ENCODE data around the gene MORC1. TPM values are rescaled to one million over a fixed set of nuclear protein-coding genes. Genes with fewer than 3 reads are reported as not detected.

MORC1 gene
- total RNA-seq, 1 donor from 2014 or later = not detected

DNA sequence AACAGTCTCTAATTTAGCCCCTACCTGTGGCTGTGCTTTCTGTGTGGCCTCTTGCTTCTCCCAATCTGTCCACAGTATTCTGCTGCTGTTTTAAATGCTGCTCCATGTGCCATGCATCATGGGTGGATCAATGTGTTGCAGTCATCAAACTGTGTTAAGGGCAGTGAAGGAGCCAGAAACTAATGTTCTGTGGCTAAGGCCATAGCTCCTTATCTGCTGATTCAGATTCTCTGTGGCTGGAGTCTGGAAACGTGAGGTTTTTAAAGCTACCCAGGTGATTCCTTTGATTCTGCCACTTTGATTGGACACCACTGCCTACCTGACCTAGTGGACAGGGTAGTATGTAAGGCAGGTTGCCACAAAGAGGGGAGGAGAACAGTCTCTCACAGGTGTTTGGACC lies 44.8 kb downstream of the MORC1 start:
- no peaks in the 10 kb centered on the region for H3K9me3 Mint-ChIP-seq (ENCODE audit: unreplicated experiment)
- H3K27ac Mint-ChIP-seq (ENCODE audit: unreplicated experiment) = no peak overlapping the region
- no peaks in the 10 kb centered on the region for H3K4me1 Mint-ChIP-seq (ENCODE audit: unreplicated experiment)
- H3K4me3 Mint-ChIP-seq (ENCODE audit: unreplicated experiment) = no peak overlapping the region
- H3K27me3 Mint-ChIP-seq (ENCODE audit: unreplicated experiment) = peaks cover 39% of the 10 kb centered on the region
- H3K36me3 Mint-ChIP-seq (ENCODE audit: unreplicated experiment) = no peaks in the 10 kb centered on the region
- TF ChIP-seq, protein P1, sequence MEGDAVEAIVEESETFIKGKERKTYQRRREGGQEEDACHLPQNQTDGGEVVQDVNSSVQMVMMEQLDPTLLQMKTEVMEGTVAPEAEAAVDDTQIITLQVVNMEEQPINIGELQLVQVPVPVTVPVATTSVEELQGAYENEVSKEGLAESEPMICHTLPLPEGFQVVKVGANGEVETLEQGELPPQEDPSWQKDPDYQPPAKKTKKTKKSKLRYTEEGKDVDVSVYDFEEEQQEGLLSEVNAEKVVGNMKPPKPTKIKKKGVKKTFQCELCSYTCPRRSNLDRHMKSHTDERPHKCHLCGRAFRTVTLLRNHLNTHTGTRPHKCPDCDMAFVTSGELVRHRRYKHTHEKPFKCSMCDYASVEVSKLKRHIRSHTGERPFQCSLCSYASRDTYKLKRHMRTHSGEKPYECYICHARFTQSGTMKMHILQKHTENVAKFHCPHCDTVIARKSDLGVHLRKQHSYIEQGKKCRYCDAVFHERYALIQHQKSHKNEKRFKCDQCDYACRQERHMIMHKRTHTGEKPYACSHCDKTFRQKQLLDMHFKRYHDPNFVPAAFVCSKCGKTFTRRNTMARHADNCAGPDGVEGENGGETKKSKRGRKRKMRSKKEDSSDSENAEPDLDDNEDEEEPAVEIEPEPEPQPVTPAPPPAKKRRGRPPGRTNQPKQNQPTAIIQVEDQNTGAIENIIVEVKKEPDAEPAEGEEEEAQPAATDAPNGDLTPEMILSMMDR (IDR thresholded peaks at IDR 0.05) = no peak
- no peak for DNase-seq (ENCODE audit: extremely low spot score, unreplicated experiment)

DNA sequence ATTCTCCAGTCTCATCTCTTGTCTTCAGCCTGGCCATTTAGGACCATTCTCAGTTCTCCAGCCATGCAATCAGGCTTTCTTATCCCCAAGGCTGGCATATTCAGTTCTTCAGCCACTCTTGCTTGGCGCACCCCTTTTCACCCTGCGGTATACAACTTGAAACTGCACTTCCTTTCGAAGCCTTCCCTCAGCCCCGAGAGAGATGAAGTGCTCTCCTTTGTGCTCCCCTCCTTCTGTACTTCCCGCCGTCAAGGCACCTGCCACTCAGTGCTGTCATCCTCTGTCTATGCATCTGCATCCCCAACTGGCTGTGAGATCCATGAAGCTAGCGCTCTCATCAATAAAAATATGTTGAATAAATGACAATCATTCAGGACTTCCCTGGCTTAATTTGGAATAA lies 45.7 kb downstream of the MORC1 start:
- Mint-ChIP-seq H3K4me3 (ENCODE audit: unreplicated experiment) (no peak overlapping the region), H3K4me1 (ENCODE audit: unreplicated experiment) (no peaks in the 10 kb centered on the region), H3K9me3 (ENCODE audit: unreplicated experiment) (no peaks in the 10 kb centered on the region), H3K27me3 (ENCODE audit: unreplicated experiment) (peaks cover 37% of the 10 kb centered on the region), H3K27ac (ENCODE audit: unreplicated experiment) (no peak overlapping the region), H3K36me3 (ENCODE audit: unreplicated experiment) (no peaks in the 10 kb centered on the region)
- no peak for DNase-seq (ENCODE audit: extremely low spot score, unreplicated experiment)
- TF ChIP-seq, protein P1 (IDR thresholded peaks at IDR 0.05) = no peak

DNA sequence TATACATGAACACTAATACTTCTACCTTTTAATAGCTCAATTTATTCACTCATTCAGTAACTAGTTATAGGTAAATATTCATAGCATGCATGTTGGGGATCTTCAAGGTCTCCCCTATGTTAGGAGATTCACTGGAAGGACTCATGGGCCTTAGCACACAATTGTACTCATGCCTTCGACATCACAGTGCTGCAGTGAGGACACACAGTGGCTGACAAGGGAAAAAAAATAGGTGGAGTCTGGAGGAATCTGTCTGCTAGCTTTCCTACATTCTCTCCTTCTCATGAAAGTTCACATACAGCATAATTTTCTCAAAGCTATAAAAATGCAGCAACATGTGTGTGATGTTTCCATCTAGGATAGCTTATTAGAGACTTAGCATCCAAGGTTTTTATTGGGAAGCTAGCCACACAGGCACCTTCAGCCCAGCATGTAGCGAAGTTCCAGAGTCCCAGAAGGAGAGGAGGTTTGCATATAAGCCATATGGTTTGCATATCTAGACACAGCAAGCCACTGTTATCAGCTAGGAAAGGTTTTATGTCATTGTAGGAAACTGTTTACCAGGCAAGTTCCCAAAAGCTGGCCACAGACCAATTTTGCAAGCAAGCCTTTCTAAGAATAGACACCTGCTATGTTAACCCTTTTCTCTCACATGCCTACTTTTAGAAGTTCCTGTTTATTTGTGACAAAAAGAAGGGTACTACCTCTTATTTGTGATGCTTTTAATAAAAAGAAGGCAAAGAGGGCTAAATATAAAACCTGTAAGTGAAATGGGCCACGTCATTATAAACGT lies 46.4 kb downstream of the MORC1 start:
- Mint-ChIP-seq H3K27ac (ENCODE audit: unreplicated experiment) (no peak overlapping the region), H3K27me3 (ENCODE audit: unreplicated experiment) (peaks cover 37% of the 10 kb centered on the region), H3K36me3 (ENCODE audit: unreplicated experiment) (no peaks in the 10 kb centered on the region), H3K4me3 (ENCODE audit: unreplicated experiment) (no peak overlapping the region), H3K4me1 (ENCODE audit: unreplicated experiment) (no peaks in the 10 kb centered on the region), H3K9me3 (ENCODE audit: unreplicated experiment) (no peaks in the 10 kb centered on the region)
- no peak for DNase-seq (ENCODE audit: extremely low spot score, unreplicated experiment)
- TF ChIP-seq, protein P1 (IDR thresholded peaks at IDR 0.05) = no peak

DNA sequence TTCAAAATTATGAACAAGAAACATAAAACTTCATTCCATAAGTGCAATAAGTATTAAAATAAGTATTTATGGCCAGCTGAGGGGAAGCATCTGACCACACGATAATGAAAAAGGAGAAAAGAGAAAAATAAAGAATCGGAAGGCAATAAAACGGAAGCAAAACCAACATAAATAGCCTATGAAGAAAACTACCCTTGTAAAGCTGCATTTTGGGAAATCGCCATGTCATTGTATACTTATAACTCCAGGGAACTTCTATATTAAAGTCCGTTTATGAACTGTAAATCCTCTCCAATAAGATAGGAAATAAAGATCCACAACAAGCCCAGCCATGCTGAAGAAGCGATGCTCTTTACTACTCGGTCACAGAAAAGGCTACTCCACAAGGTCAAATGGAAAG lies 47.7 kb downstream of the MORC1 start:
- Mint-ChIP-seq H3K36me3 (ENCODE audit: unreplicated experiment) (no peaks in the 10 kb centered on the region), H3K27ac (ENCODE audit: unreplicated experiment) (no peak overlapping the region), H3K4me1 (ENCODE audit: unreplicated experiment) (no peaks in the 10 kb centered on the region), H3K9me3 (ENCODE audit: unreplicated experiment) (no peaks in the 10 kb centered on the region), H3K4me3 (ENCODE audit: unreplicated experiment) (no peak overlapping the region), H3K27me3 (ENCODE audit: unreplicated experiment) (peaks cover 35% of the 10 kb centered on the region)
- no peak for DNase-seq (ENCODE audit: extremely low spot score, unreplicated experiment)
- TF ChIP-seq, protein P1 (IDR thresholded peaks at IDR 0.05) = no peak

DNA sequence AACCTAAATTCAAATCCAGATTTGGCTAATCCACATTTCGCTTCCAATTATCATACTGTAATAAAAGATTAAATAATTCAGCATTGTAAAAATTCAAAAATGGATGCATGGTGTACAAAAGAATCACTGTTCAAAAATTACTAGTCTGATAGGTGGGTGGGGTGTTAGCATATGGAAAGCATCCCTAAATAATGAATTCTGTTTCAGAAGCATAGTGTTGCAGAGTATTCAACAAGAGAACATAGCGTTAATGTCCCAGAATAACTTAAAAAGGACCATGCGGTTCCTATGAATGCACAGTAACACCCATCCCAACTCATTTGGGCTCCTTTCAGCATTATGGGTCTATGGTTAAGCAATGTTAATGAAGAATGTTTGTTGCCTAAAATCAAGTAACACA lies 51.1 kb downstream of the MORC1 start:
- Mint-ChIP-seq H3K9me3 (ENCODE audit: unreplicated experiment) (no peaks in the 10 kb centered on the region), H3K4me1 (ENCODE audit: unreplicated experiment) (no peaks in the 10 kb centered on the region)
- TF ChIP-seq, protein P1 (IDR thresholded peaks at IDR 0.05) = no peak

More for the DNA sequence above, 51.1 kb downstream of the MORC1 start:
- no peak overlapping the region for H3K27ac Mint-ChIP-seq (ENCODE audit: unreplicated experiment)
- H3K4me3 Mint-ChIP-seq (ENCODE audit: unreplicated experiment) = no peak overlapping the region
- no peak for DNase-seq (ENCODE audit: extremely low spot score, unreplicated experiment)
- H3K36me3 Mint-ChIP-seq (ENCODE audit: unreplicated experiment) = no peaks in the 10 kb centered on the region
- peaks cover 31% of the 10 kb centered on the region for H3K27me3 Mint-ChIP-seq (ENCODE audit: unreplicated experiment)
